Measurements from ENCODE around the gene SYT5. TPM values are rescaled to one million over a fixed set of nuclear protein-coding genes. Genes with fewer than 3 reads are reported as not detected.
A peak's percentile ranks its signal among the peaks of the same experiment; 100 is the strongest.

The SYT5 gene
- total RNA-seq, 1 donor from 2014 or later, result 23.7 TPM

DNA sequence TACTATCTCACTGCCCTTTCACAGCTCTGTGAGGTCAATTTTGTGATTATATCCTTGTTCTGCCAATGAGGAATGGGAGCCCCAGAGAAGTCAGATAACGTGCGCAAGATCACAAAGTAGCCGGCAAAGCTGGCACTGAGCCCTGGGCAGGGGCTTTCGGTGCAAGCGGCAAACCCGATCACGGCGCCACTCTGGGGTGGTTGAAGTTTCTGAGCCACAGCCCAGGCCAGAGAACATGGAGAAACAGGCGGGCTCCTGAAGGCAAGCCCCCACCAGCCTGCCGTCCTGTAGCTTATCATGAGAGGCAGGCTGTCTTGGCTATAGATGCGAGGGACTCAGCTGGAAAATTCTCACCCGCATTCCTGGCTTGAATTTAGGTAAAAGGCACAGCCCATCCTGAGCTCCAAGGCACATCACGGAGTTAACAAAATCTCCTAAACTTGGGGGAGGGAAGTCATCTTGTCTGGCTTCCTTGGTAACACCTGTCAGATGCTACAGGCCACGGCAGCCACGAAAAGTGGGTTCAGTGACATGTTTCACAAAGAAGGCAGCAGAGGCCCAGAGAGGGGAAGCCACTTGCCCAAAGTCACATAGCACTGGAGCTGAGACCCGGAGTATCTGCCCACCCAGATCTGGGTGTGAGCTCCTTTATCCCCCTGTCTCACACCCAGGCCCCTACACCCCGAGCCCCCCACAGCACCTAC, 43.5 kb downstream of the SYT5 start:
- Mint-ChIP-seq H3K9me3 (ENCODE audit: unreplicated experiment) (peaks cover 2% of the 10 kb centered on the region), H3K27ac (ENCODE audit: unreplicated experiment) (no peak overlapping the region), H3K4me1 (ENCODE audit: low read depth, unreplicated experiment) (peaks cover 2% of the 10 kb centered on the region), H3K27me3 (ENCODE audit: unreplicated experiment) (peaks cover 1% of the 10 kb centered on the region), H3K36me3 (ENCODE audit: unreplicated experiment) (no peaks in the 10 kb centered on the region), H3K4me3 (ENCODE audit: unreplicated experiment) (no peak overlapping the region)
- TF ChIP-seq, protein P1, sequence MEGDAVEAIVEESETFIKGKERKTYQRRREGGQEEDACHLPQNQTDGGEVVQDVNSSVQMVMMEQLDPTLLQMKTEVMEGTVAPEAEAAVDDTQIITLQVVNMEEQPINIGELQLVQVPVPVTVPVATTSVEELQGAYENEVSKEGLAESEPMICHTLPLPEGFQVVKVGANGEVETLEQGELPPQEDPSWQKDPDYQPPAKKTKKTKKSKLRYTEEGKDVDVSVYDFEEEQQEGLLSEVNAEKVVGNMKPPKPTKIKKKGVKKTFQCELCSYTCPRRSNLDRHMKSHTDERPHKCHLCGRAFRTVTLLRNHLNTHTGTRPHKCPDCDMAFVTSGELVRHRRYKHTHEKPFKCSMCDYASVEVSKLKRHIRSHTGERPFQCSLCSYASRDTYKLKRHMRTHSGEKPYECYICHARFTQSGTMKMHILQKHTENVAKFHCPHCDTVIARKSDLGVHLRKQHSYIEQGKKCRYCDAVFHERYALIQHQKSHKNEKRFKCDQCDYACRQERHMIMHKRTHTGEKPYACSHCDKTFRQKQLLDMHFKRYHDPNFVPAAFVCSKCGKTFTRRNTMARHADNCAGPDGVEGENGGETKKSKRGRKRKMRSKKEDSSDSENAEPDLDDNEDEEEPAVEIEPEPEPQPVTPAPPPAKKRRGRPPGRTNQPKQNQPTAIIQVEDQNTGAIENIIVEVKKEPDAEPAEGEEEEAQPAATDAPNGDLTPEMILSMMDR (IDR thresholded peaks at IDR 0.05; ENCODE audit: partially characterized antibody, unreplicated experiment), result no peak
- no peak for DNase-seq

DNA sequence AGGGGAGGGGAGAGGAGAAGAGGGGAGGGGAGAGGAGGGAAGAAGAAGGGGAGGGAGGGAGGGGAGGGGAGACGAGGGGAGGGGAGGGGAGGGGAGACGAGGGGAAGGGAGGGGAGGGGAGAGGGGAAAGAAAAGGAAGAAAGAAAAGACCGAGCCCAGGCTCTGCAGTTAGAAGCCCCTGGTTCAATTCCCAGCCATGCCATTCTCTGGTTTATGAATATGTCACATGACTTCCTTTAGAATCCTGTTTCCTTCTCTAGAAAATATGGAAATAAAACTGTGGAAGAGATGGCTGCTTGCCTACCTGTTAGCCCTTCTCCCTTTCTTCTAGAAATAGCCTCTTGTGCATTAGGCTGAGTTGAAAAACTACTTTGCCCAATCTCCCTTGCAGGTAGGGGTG, 45.4 kb downstream of the SYT5 start:
- H3K4me1 Mint-ChIP-seq (ENCODE audit: low read depth, unreplicated experiment), result no peaks in the 10 kb centered on the region
- H3K9me3 Mint-ChIP-seq (ENCODE audit: unreplicated experiment), result peaks cover 3% of the 10 kb centered on the region
- no peak for DNase-seq
- no peaks in the 10 kb centered on the region for H3K36me3 Mint-ChIP-seq (ENCODE audit: unreplicated experiment)
- peak overlapping the region; percentile 38 for H3K27ac Mint-ChIP-seq (ENCODE audit: unreplicated experiment)
- TF ChIP-seq, protein P1 (IDR thresholded peaks at IDR 0.05; ENCODE audit: partially characterized antibody, unreplicated experiment), result no peak
- peaks cover 1% of the 10 kb centered on the region for H3K27me3 Mint-ChIP-seq (ENCODE audit: unreplicated experiment)
- H3K4me3 Mint-ChIP-seq (ENCODE audit: unreplicated experiment), result no peak overlapping the region

DNA sequence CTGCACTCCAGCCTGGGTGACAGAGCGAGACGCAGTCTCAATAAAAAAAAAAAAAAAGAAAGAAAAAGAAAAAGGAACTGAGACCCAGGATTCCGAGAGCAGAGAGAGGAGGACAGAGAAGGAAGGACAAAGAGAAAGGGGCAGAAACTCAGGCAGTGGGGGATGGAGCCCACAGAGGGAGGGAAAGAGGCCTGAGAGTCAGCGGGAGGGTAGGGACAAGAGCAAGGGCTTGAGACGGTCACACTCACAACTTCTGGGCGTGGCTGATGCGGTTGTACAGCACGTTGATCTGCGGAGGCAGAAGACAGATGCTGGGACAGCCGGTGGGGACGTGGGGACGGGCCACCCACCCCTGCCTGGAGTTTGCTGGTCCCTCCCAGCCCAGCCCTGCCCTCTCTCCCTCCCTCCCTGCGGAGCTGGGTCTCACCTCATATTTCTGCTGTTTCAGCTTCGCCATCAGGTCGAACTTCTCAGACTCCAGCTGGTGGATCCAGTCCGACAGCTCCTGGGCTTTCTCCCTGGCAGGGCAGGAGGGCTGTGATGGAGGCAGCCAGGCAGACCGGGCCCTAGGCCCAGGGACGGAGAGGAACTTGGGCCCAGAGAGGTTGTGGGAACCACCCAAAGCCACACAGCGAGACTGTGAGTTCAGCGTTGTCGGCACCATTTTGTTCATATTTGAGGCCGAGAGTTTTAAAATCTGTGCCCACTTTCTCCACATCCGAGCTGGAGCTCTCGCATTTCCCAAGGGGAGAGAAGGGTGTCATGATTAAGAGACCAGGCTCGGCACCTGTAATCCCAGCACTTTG, 46.2 kb downstream of the SYT5 start:
- Mint-ChIP-seq H3K4me3 (ENCODE audit: unreplicated experiment) (peak overlapping the region; percentile 64), H3K27me3 (ENCODE audit: unreplicated experiment) (peaks cover 1% of the 10 kb centered on the region), H3K36me3 (ENCODE audit: unreplicated experiment) (no peaks in the 10 kb centered on the region), H3K9me3 (ENCODE audit: unreplicated experiment) (peaks cover 3% of the 10 kb centered on the region), H3K27ac (ENCODE audit: unreplicated experiment) (peak overlapping the region; percentile 88), H3K4me1 (ENCODE audit: low read depth, unreplicated experiment) (no peaks in the 10 kb centered on the region)
- DNase-seq, result peak; percentile 78
- TF ChIP-seq, protein P1 (IDR thresholded peaks at IDR 0.05; ENCODE audit: partially characterized antibody, unreplicated experiment), result no peak

DNA sequence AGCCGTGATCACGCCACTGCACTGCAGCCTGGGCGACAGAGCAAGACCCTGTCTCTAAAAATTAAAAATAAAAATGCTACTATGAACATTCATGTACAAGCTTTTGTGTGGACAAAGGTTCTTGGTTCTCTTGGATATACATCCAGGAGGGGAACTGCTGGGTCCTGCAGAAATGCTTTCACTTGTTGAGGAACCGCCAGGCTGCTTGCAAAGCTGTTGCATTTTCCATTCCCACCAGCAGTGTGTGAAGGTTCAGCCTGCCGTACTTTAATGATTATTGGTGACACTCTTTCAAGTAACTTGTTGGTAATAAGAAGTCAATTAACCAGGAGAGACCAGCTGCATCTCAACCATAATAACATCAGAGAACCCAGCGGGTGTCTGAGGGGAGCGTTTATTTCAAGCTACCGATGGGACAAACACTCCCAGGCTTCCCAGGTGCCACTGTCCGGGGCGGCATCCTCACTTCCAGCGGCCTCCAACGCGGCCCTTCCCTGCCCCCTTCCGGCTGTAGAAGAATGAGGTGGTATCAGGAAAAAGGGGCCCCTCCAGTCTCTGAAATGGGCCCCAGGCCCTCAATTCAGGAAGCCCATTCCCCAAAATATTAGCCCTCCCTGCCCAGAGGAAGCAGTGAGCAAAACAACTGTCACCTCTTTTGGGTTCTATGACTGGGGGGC, 47.5 kb downstream of the SYT5 start:
- no peak overlapping the region for H3K4me3 Mint-ChIP-seq (ENCODE audit: unreplicated experiment)
- peaks cover under 1% of the 10 kb centered on the region for H3K4me1 Mint-ChIP-seq (ENCODE audit: low read depth, unreplicated experiment)
- H3K27ac Mint-ChIP-seq (ENCODE audit: unreplicated experiment), result peak overlapping the region; percentile 88
- peaks cover 3% of the 10 kb centered on the region for H3K9me3 Mint-ChIP-seq (ENCODE audit: unreplicated experiment)
- H3K27me3 Mint-ChIP-seq (ENCODE audit: unreplicated experiment), result peaks cover 1% of the 10 kb centered on the region
- no peak for DNase-seq
- TF ChIP-seq, protein P1 (IDR thresholded peaks at IDR 0.05; ENCODE audit: partially characterized antibody, unreplicated experiment), result no peak
- peaks cover 5% of the 10 kb centered on the region for H3K36me3 Mint-ChIP-seq (ENCODE audit: unreplicated experiment)

All from glutamatergic neuron (in vitro differentiated cells).